HG02981 (cell line): Measurements from ENCODE around the gene C18orf54.
A peak's percentile ranks its signal among the peaks of the same experiment; 100 is the strongest.
"Not testable (repeated sequence)": the region's sequence is repeated elsewhere in the genome, so short reads cannot be mapped to it uniquely, and the experiment has no call there.

Source experiments
- ATAC-seq: cut with Tn5 transposase; IDR thresholded peaks from one replicate; pipeline ENCODE4 v1.9.1; 2021; ENCODE audit warnings: mild to moderate bottlenecking, moderate library complexity; ENCODE audit not compliant: unreplicated experiment

C18orf54 gene

GRCh38 chr18:54386800-54387495 is 29.2 kb downstream of the C18orf54 start:
- ATAC-seq, result not testable (repeated sequence)

DNA sequence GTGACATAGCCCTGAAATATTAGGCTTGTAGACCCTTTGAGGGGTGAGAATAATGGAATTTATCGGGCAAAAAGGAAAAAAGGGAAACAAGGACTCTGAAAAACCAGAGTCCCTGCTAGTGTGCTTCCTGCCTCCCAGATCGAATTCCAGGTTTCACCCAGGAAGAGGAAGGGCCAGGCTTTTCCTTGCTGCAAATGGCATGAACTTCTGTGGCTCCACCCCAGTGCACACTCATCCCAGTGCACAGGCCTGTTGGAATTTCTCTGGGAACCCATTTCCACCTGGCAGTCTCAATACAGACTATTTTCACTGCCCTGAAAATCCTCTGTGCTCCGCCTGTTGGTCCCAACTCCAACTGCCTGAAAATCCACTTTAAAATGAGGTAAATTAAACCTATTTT is 29.9 kb downstream of the C18orf54 start:
- ATAC-seq, result no peak

- ATAC-seq, result peak; percentile 93
Observed at GRCh38 chr18:54388203-54389142, 30.8 kb downstream of the C18orf54 start.

DNA sequence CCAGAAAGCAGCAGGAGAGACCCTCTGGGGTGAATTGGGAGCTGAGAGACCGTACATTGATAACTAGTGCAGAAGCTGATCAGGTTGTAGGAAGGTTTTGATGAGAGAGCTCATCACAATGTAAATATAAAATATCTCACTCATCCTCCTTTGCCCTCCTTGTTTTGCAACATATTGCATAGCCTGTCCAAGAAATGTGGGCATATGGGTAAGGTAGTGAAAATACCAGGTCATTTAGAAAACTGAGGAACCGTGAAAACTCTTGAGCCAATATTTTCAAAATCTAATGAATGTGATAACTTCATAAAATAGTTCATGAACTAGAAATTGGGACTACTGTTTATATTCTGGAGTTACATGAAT is 31.4 kb downstream of the C18orf54 start:
- ATAC-seq, result no peak

DNA sequence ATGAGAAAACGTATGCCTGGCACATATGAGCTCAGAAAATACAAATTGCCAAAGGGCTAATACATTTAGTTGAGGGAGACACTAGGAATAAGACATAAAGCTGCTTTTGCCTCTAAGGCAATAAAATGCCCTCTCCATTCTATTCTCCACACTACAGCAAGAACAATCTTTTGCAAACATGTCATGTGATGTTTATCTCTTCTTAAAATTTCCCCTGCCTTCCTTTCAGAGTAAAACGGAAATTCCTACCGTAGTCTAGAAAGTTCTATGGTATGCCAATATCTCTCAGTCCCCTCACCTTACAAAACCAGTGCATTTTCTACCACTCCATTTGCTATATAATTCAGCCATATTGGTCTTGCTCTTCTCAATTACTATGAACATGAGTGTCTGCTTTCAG is 33.1 kb downstream of the C18orf54 start:
- no peak for ATAC-seq

- peak; percentile 55 for ATAC-seq
Observed at GRCh38 chr18:54392543-54393023, 34.9 kb downstream of the C18orf54 start.

GRCh38 chr18:54393648-54394294 is 36.1 kb downstream of the C18orf54 start:
- no peak for ATAC-seq

GRCh38 chr18:54396760-54397159 is 39.1 kb downstream of the C18orf54 start:
- ATAC-seq, result no peak

GRCh38 chr18:54405290-54405689 is 47.6 kb downstream of the C18orf54 start:
- ATAC-seq, result no peak

GRCh38 chr18:54411781-54412180 is 54.1 kb downstream of the C18orf54 start:
- ATAC-seq, result no peak

GRCh38 chr18:54415086-54415485 is 57.4 kb downstream of the C18orf54 start:
- no peak for ATAC-seq

DNA sequence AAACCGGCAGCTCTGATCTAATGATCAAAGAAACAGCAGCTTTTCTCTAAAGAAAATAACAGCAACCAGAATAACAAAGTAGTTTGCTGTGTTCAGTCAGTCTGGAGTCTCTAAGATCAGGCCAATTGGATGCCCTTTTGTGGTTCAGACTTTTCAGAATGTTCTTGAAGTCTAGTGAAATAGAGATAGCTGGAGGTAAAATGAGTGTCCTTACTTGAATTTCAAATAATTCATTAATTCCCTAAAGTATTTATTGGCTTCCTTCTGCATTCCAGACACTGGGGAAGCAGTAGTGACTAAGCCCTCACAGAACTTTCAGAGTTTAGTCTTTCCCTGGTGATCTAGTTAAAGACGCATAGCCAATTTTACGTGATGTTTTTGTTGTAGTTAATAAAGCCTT is 58.7 kb downstream of the C18orf54 start:
- no peak for ATAC-seq

GRCh38 chr18:54423831-54424230 is 66.1 kb downstream of the C18orf54 start:
- no peak for ATAC-seq

- ATAC-seq, result no peak
Observed at GRCh38 chr18:54426085-54426665, 68.5 kb downstream of the C18orf54 start.
